H9 (cell line): ENCODE data around the gene RRAGC. TPM values are rescaled to one million over a fixed set of nuclear protein-coding genes. Genes with fewer than 3 reads are reported as not detected.
A peak's percentile ranks its signal among the peaks of the same experiment; 100 is the strongest.

Experiments
- DNase-seq: peaks from one replicate; pipeline ENCODE4 v3.0.0-alpha.2; 2017
- H2AFZ ChIP-seq: one replicate; pipeline ENCODE4 v1.6.1; 2013; ENCODE audit warnings: mild to moderate bottlenecking, low read length, control low read depth, moderate library complexity
- H2AK5ac ChIP-seq: 2 replicates; pipeline ENCODE4 v1.6.1; 2013; ENCODE audit warnings: low read length, control low read depth, mixed read lengths; ENCODE audit not compliant: insufficient read length
- H2BK120ac ChIP-seq: one replicate; pipeline ENCODE4 v1.6.1; 2013; ENCODE audit warnings: low read depth, mild to moderate bottlenecking, low read length, control low read depth, inconsistent platforms; ENCODE audit not compliant: poor library complexity, severe bottlenecking
- H2BK12ac ChIP-seq: 2 replicates; pipeline ENCODE4 v1.6.1; 2013; ENCODE audit warnings: low read length, control low read depth, mixed read lengths, low read depth; ENCODE audit not compliant: insufficient read length
- H2BK15ac ChIP-seq: 2 replicates; pipeline ENCODE4 v1.6.1; 2013; ENCODE audit warnings: low read depth, low read length, control low read depth
- H2BK20ac ChIP-seq: one replicate; pipeline ENCODE4 v1.6.1; 2013; ENCODE audit warnings: low read depth, mild to moderate bottlenecking, low read length, control low read depth, inconsistent platforms; ENCODE audit not compliant: poor library complexity, severe bottlenecking
- H2BK5ac ChIP-seq: 2 replicates; pipeline ENCODE4 v1.6.1; 2013; ENCODE audit warnings: low read length, control low read depth, mixed read lengths; ENCODE audit not compliant: insufficient read length
- H3K14ac ChIP-seq: 2 replicates; pipeline ENCODE4 v1.6.1; 2013; ENCODE audit warnings: low read length, control low read depth; ENCODE audit not compliant: insufficient read depth
- H3K18ac ChIP-seq: 2 replicates; pipeline ENCODE4 v1.6.1; 2013; ENCODE audit warnings: low read depth, mild to moderate bottlenecking, mixed read lengths, low read length, control low read depth; ENCODE audit not compliant: insufficient read length
- H3K23ac ChIP-seq: 2 replicates; pipeline ENCODE4 v1.6.1; 2013; ENCODE audit warnings: low read length, control low read depth, mixed read lengths, low read depth; ENCODE audit not compliant: insufficient read length
- H3K23me2 ChIP-seq: 2 replicates; pipeline ENCODE4 v1.6.1; 2013; ENCODE audit warnings: low read depth, mild to moderate bottlenecking, mixed read lengths, low read length, control low read depth; ENCODE audit not compliant: insufficient read length, poor library complexity, severe bottlenecking
- H3K27ac ChIP-seq: 2 replicates; pipeline ENCODE4 v1.5.1; 2013; ENCODE audit warnings: low read length, control low read depth, mixed read lengths, low read depth; ENCODE audit not compliant: insufficient read length
- H3K27me3 ChIP-seq: 2 replicates; pipeline ENCODE4 v1.6.1; 2013; ENCODE audit warnings: low read length, control low read depth, inconsistent platforms; ENCODE audit not compliant: insufficient read depth
- H3K4ac ChIP-seq: 2 replicates; pipeline ENCODE4 v1.6.1; 2013; ENCODE audit warnings: low read depth, mild to moderate bottlenecking, control low read depth, inconsistent platforms, low read length, moderate library complexity
- H3K4me1 ChIP-seq: 2 replicates; pipeline ENCODE4 v1.6.1; 2013; ENCODE audit warnings: low read length, control low read depth, inconsistent platforms; ENCODE audit not compliant: insufficient read depth
- H3K4me2 ChIP-seq: 2 replicates; pipeline ENCODE4 v1.6.1; 2013; ENCODE audit warnings: low read length, control low read depth, mixed read lengths; ENCODE audit not compliant: insufficient read length, insufficient read depth
- H3K56ac ChIP-seq: 2 replicates; pipeline ENCODE4 v1.6.1; 2013; ENCODE audit warnings: low read depth, mild to moderate bottlenecking, mixed read lengths, low read length, control low read depth; ENCODE audit not compliant: insufficient read length
- H3K79me1 ChIP-seq: 2 replicates; pipeline ENCODE4 v1.6.1; 2013; ENCODE audit warnings: low read depth, mild to moderate bottlenecking, moderate library complexity, low read length, control low read depth, inconsistent platforms; ENCODE audit not compliant: insufficient read depth, poor library complexity, severe bottlenecking
- H3K79me2 ChIP-seq: 2 replicates; pipeline ENCODE4 v1.6.1; 2013; ENCODE audit warnings: low read length, control low read depth, inconsistent platforms; ENCODE audit not compliant: insufficient read depth
- H3K9ac ChIP-seq: 2 replicates; pipeline ENCODE4 v1.6.1; 2013; ENCODE audit warnings: low read length, control low read depth, mixed read lengths; ENCODE audit not compliant: insufficient read length; ENCODE audit errors: extremely low read depth
- H3K9me3 ChIP-seq: one replicate; pipeline ENCODE4 v1.6.1; 2013; ENCODE audit warnings: low read depth, low read length, inconsistent platforms; ENCODE audit not compliant: control insufficient read depth
- H3T11ph ChIP-seq: one replicate; pipeline ENCODE4 v1.6.1; 2013; ENCODE audit warnings: mild to moderate bottlenecking, low read length, control low read depth, inconsistent platforms
- H4K20me1 ChIP-seq: one replicate; pipeline ENCODE4 v1.6.1; 2013; ENCODE audit not compliant: control insufficient read depth, insufficient read length, insufficient read depth
- H4K5ac ChIP-seq: 2 replicates; pipeline ENCODE4 v1.6.1; 2013; ENCODE audit warnings: low read depth, mild to moderate bottlenecking, mixed read lengths, low read length, control low read depth; ENCODE audit not compliant: insufficient read length
- H4K8ac ChIP-seq: replicated peaks from 2 replicates; pipeline ENCODE4 v1.6.1; 2013; ENCODE audit warnings: low read length, control low read depth, mixed read lengths, low read depth; ENCODE audit not compliant: insufficient read length
- H4K91ac ChIP-seq: 2 replicates; pipeline ENCODE4 v1.6.1; 2013; ENCODE audit warnings: low read depth, mild to moderate bottlenecking, moderate library complexity, mixed read lengths, low read length, control low read depth; ENCODE audit not compliant: insufficient read length
- H3K27ac Mint-ChIP-seq, 3 experiments: 2 replicates in 2 of 3; 3 replicates in 1 of 3; pipeline ENCODE4 v1.8.0; 2020 to 2021; ENCODE audit warnings: mixed read lengths in 3 of 3, mild to moderate bottlenecking in 1 of 3, moderate library complexity in 1 of 3
- H3K27me3 Mint-ChIP-seq: 2 replicates; pipeline ENCODE4 v1.8.0; 2021; ENCODE audit warnings: low read depth, mild to moderate bottlenecking, moderate library complexity, mixed read lengths
- H3K36me3 Mint-ChIP-seq, 3 experiments: 2 replicates in 2 of 3; 3 replicates in 1 of 3; pipeline ENCODE4 v1.8.0; 2020 to 2021; ENCODE audit warnings: low read depth in 3 of 3, mixed read lengths in 3 of 3; ENCODE audit not compliant: insufficient read depth in 1 of 3
- H3K4me1 Mint-ChIP-seq, 2 experiments: 2 replicates each; pipeline ENCODE4 v1.8.0; 2020; ENCODE audit warnings: mixed read lengths in 2 of 2
- H3K4me3 Mint-ChIP-seq, 2 experiments: 2 replicates in 1 of 2; 3 replicates in 1 of 2; pipeline ENCODE4 v1.8.0; 2020 to 2021; ENCODE audit warnings: mild to moderate bottlenecking in 2 of 2, mixed read lengths in 2 of 2, moderate library complexity in 1 of 2
- H3K9me3 Mint-ChIP-seq, 2 experiments: 2 replicates in 1 of 2; 3 replicates in 1 of 2; pipeline ENCODE4 v1.8.0; 2020; ENCODE audit warnings: mild to moderate bottlenecking in 2 of 2, mixed read lengths in 2 of 2, moderate library complexity in 1 of 2
- WGBS: extraction: QIAGEN DNeasy Blood & Tissue Kit; methylation state at CpG from one replicate; pipeline ENCODE4 v1.1.7; 2013; ENCODE audit warnings: missing lambda C conversion rate, low lambda C conversion rate, mixed read lengths; ENCODE audit not compliant: insufficient read length; ENCODE audit errors: extremely low coverage; 5-methylcytosine and 5-hydroxymethylcytosine counted together
- total RNA-seq: library from RNA; stranded (reverse); gene quantifications from 2 replicates; pipeline ENCODE4 v1.2.1, GENCODE V29; 2021
- TF ChIP-seq, protein P1 (sequence below): fragments of 200-600 bp; sonication (generic); conservative IDR thresholded peaks from 3 replicates; pipeline ENCODE4 v1.8.0; 2021; ENCODE audit warnings: antibody characterized with exemption, mild to moderate bottlenecking

Gene RRAGC
- total RNA-seq, 1 experiment from 2014 or later: 17.9 TPM

DNA sequence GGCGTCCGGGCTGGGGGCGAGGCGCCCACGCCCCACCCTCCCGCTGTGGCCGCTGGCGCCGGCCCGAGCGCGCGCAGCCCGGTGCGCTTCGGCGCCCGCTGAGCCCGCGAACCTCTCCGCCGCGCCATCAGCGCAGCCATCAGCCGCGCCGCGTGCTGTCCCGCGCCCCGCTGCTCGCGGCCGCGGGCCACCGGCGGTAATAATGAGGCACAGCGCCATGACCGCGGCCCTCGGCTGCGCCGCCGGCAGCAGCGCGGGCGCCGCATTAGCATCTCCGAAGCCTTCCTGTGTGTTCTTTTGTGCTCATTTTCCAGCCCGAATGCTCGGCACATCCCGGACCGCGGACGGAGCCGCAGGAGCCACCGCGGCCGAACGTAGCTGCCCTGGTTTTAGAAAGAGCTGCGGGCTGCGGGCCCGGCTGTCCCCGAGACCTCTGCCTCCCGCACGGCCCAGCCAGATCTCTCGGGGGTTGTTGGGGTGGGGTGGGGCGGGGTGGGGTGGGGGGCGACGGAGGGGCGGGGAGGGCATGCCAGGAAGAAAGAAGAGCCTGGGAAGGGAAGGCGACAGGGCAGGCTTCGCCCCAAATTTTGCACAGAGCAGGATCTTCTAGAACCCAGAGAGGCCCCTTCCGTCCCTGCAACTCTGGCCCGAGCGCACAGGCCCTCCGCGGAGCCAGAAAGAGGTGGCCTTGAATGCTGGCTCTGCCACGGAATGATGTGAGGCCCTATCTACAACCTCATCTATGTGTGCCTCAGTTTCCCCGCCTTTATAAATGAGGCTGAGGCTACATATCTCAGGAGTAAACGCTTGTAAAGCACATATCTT is 55.3 kb downstream of the RRAGC start:
- H3K23me2 ChIP-seq: no peaks in the 10 kb centered on the region
- H3K27me3 ChIP-seq: peaks cover 10% of the 10 kb centered on the region; the same call in 1 of the 2 replicates
- no peaks in the 10 kb centered on the region for H3K79me2 ChIP-seq
- H3K4me1 ChIP-seq: no peaks in the 10 kb centered on the region; the same call in 1 of the 2 replicates
- H3K9ac ChIP-seq: no peak overlapping the region
- peaks cover 4 to 7% of the 10 kb centered on the region in 2 experiments; a peak in 4 of 5 replicates for H3K9me3 Mint-ChIP-seq
- no peak overlapping the region for H2BK120ac ChIP-seq
- H3K79me1 ChIP-seq: no peaks in the 10 kb centered on the region
- H2BK12ac ChIP-seq: no peak overlapping the region
- H2BK5ac ChIP-seq: no peak overlapping the region
- no peaks in the 10 kb centered on the region for H4K20me1 ChIP-seq
- no peak overlapping the region for H3K18ac ChIP-seq
- no peak overlapping the region for H4K91ac ChIP-seq
- peak overlapping the region; percentile 39 for H3K4me2 ChIP-seq
- no peak overlapping the region for H2BK20ac ChIP-seq
- no peak overlapping the region for H2BK15ac ChIP-seq
- H3T11ph ChIP-seq: no peak overlapping the region
- no peak overlapping the region for H2AFZ ChIP-seq
- H3K27ac ChIP-seq: no peak overlapping the region
- peaks cover 12 to 18% of the 10 kb centered on the region in 2 experiments for H3K4me1 Mint-ChIP-seq
- WGBS: no CpG with 5 or more reads among the region's 81 CpGs
- DNase-seq: peak; percentile 57
- TF ChIP-seq, protein P1, sequence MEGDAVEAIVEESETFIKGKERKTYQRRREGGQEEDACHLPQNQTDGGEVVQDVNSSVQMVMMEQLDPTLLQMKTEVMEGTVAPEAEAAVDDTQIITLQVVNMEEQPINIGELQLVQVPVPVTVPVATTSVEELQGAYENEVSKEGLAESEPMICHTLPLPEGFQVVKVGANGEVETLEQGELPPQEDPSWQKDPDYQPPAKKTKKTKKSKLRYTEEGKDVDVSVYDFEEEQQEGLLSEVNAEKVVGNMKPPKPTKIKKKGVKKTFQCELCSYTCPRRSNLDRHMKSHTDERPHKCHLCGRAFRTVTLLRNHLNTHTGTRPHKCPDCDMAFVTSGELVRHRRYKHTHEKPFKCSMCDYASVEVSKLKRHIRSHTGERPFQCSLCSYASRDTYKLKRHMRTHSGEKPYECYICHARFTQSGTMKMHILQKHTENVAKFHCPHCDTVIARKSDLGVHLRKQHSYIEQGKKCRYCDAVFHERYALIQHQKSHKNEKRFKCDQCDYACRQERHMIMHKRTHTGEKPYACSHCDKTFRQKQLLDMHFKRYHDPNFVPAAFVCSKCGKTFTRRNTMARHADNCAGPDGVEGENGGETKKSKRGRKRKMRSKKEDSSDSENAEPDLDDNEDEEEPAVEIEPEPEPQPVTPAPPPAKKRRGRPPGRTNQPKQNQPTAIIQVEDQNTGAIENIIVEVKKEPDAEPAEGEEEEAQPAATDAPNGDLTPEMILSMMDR: no peak
- H3K4ac ChIP-seq: no peak overlapping the region
- H3K23ac ChIP-seq: no peak overlapping the region
- no peak overlapping the region for H4K8ac ChIP-seq
- no peaks in the 10 kb centered on the region for H3K9me3 ChIP-seq
- H3K27ac Mint-ChIP-seq: peak overlapping the region in 1 of 3 experiments; percentile 77; a peak in 1 of 7 replicates
- peaks cover 90% of the 10 kb centered on the region for H3K27me3 Mint-ChIP-seq
- H3K56ac ChIP-seq: no peak overlapping the region
- 0 out of 2 replicates have a peak overlapping the region, but pooled peaks have one; percentile 32 for H3K14ac ChIP-seq
- no peak overlapping the region for H4K5ac ChIP-seq
- H3K36me3 Mint-ChIP-seq: peaks cover 0 to 2% (median 0%) of the 10 kb centered on the region in 3 experiments; a peak in 2 of 7 replicates
- H2AK5ac ChIP-seq: no peak overlapping the region
- H3K4me3 Mint-ChIP-seq: peak overlapping the region; percentile 61 to 79
